ENCODE measurements around the gene BICD2.

DNA sequence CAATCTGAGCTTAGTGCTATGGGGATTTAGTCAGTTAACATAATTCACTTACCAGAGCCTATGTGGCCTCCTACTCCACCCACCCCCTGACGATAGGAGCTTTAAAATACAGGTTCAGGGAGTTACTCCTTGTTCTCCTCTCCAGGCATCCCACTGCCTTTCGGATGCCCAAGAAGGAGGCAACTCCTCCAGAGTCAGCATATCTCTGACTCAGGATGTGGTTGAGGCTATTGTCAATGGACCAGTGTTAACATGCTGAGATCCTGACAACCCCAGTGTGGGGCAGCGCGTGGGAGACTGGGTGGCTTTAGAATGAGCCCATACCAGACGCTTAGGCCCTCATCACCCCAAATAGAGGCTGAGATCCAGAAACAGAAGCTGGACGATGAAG lies 27.4 kb downstream of the BICD2 start:
- TF ChIP-seq, protein P1, sequence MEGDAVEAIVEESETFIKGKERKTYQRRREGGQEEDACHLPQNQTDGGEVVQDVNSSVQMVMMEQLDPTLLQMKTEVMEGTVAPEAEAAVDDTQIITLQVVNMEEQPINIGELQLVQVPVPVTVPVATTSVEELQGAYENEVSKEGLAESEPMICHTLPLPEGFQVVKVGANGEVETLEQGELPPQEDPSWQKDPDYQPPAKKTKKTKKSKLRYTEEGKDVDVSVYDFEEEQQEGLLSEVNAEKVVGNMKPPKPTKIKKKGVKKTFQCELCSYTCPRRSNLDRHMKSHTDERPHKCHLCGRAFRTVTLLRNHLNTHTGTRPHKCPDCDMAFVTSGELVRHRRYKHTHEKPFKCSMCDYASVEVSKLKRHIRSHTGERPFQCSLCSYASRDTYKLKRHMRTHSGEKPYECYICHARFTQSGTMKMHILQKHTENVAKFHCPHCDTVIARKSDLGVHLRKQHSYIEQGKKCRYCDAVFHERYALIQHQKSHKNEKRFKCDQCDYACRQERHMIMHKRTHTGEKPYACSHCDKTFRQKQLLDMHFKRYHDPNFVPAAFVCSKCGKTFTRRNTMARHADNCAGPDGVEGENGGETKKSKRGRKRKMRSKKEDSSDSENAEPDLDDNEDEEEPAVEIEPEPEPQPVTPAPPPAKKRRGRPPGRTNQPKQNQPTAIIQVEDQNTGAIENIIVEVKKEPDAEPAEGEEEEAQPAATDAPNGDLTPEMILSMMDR (IDR thresholded peaks at IDR 0.05), result no peak
- no peak for TF ChIP-seq POLR2AphosphoS5 (IDR thresholded peaks at IDR 0.05)
